ENCODE data around the gene RING1. TPM values are rescaled to one million over a fixed set of nuclear protein-coding genes. Genes with fewer than 3 reads are reported as not detected.
A peak's percentile ranks its signal among the peaks of the same experiment; 100 is the strongest.

RING1 gene
- total RNA-seq, result 42.8 to 49.7 TPM (median 44.5 TPM) in 3 replicates
- long read RNA-seq, partial matches to known transcripts, result 8 of 10 reads
- long read RNA-seq, other reads (novel, unspliced or antisense), result 1 of 10 reads

DNA sequence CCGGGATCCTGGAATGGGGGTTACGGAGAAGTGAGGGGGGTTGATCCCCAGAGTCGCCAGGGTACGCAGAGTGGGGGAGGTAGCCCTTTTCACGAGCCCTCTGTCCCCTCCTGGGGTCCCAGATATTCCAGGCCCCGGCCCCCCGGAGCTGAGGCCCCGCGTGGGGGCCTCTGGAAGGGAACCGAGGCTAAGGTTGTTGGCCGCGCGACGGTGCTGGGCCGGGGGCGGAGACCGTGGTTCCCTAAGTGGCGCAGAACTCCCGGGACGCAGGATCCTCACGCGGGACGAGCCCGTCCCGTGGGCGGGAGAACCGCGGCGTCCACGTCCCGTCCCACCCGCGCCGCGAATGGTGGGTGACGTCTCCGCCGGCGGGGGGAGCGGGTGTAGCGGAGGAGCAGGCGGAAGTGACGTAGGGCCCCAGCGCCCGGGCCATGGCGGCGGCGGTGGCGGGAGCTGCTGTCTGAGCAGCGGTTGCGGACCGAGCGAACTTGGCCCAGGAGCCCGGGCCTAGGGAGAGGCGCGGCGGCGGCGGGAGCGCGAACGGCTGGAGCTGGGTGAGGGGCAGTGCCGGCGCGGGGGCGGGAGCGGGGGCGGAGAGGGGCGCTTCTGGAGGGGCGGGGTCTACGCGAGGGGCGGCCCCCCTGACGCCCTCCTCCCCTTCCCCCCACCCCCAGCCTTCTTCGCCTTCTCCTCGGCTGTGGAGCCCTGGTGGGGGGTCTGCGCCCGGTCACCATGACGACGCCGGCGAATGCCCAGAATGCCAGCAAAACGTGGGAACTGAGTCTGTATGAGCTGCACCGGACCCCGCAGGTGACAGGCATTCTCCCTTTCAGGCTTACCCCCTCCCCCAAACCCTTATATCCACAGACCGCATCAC, at the start of gene RING1:
Gene RING1, plus strand, starts transcription at position 410 of the 877 bp plus-strand sequence. Its CDS starts 323 bp downstream, at position 733.
- Mint-ChIP-seq H3K27ac (ENCODE audit: unreplicated experiment) (peak within 1 kb of the TSS; percentile 98), H3K4me3 (ENCODE audit: unreplicated experiment) (peak within 1 kb of the TSS; percentile 96), H3K27me3 (ENCODE audit: low read depth) (no peaks in the 10 kb centered on the region), H3K4me1 (ENCODE audit: low read depth) (peaks cover 63% of the 10 kb centered on the region), H3K9me3 (ENCODE audit: low read depth) (no peaks in the 10 kb centered on the region), H3K36me3 (ENCODE audit: low read depth) (peaks cover 13% of the 10 kb centered on the region)
- TF ChIP-seq, protein P1, sequence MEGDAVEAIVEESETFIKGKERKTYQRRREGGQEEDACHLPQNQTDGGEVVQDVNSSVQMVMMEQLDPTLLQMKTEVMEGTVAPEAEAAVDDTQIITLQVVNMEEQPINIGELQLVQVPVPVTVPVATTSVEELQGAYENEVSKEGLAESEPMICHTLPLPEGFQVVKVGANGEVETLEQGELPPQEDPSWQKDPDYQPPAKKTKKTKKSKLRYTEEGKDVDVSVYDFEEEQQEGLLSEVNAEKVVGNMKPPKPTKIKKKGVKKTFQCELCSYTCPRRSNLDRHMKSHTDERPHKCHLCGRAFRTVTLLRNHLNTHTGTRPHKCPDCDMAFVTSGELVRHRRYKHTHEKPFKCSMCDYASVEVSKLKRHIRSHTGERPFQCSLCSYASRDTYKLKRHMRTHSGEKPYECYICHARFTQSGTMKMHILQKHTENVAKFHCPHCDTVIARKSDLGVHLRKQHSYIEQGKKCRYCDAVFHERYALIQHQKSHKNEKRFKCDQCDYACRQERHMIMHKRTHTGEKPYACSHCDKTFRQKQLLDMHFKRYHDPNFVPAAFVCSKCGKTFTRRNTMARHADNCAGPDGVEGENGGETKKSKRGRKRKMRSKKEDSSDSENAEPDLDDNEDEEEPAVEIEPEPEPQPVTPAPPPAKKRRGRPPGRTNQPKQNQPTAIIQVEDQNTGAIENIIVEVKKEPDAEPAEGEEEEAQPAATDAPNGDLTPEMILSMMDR (IDR thresholded peaks at IDR 0.05), result no peak
- no peak for DNase-seq (ENCODE audit: low spot score)

DNA sequence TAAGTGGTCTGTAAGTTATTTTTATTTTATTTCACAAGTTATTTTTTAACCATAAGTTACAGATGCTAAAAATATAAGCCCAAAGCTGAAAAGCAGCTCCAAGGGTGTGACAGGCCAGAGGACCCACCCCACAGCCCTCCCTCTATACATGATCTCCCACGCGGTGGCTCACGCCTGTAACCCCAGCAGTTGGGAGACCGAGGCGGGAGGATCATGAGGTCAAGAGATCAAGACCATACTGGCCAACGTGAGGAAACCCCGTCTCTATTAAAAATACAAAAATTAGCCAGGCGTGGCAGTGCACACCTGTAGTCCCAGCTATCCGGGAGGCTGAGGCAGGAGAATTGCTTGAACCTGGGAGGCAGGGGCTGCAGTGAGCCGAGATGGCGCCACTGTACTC, 48.2 kb upstream of the RING1 start:
- H3K4me3 Mint-ChIP-seq (ENCODE audit: unreplicated experiment), result no peak overlapping the region
- H3K27ac Mint-ChIP-seq (ENCODE audit: unreplicated experiment), result no peak overlapping the region
- no peaks in the 10 kb centered on the region for H3K9me3 Mint-ChIP-seq (ENCODE audit: low read depth)
- no peak for DNase-seq (ENCODE audit: low spot score)
- H3K36me3 Mint-ChIP-seq (ENCODE audit: low read depth), result no peaks in the 10 kb centered on the region
- peaks cover 2% of the 10 kb centered on the region for H3K27me3 Mint-ChIP-seq (ENCODE audit: low read depth)
- peaks cover 16% of the 10 kb centered on the region for H3K4me1 Mint-ChIP-seq (ENCODE audit: low read depth)
- TF ChIP-seq, protein P1 (IDR thresholded peaks at IDR 0.05), result no peak

DNA sequence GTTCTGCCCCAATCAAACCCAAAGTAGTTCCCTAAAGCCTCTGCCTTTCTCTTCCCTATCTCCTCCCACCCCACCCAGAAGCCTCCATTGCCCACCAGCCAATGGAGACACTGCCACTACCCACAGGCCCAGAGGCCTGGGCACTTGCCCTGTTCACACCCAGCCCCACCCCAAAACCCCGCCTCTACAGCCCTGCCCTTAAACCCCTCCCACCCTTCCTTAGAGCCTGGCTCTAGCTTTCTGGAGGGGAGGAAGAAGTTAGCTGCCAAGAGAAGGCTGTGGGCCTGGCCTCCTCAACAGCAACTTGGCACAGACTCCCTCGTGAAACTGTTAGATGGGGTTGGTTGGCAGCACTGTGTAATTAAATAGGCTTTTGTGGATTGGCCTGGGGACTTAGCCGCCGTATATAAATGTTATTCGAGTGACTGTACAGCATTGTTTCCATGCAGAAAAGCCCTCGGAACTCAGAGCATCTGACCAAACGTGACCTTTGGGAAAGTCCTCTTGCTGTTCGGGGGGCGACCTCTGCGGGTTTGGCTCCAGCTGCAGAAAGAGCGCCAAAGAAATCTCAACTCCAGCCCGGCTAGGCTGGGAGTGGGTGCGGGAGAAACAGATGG, 47.5 kb upstream of the RING1 start:
- no peak for DNase-seq (ENCODE audit: low spot score)
- H3K36me3 Mint-ChIP-seq (ENCODE audit: low read depth), result no peaks in the 10 kb centered on the region
- H3K9me3 Mint-ChIP-seq (ENCODE audit: low read depth), result no peaks in the 10 kb centered on the region
- peaks cover 2% of the 10 kb centered on the region for H3K27me3 Mint-ChIP-seq (ENCODE audit: low read depth)
- peaks cover 16% of the 10 kb centered on the region for H3K4me1 Mint-ChIP-seq (ENCODE audit: low read depth)
- TF ChIP-seq, protein P1 (IDR thresholded peaks at IDR 0.05), result no peak
- H3K27ac Mint-ChIP-seq (ENCODE audit: unreplicated experiment), result peak overlapping the region; percentile 87
- H3K4me3 Mint-ChIP-seq (ENCODE audit: unreplicated experiment), result peak overlapping the region; percentile 78

DNA sequence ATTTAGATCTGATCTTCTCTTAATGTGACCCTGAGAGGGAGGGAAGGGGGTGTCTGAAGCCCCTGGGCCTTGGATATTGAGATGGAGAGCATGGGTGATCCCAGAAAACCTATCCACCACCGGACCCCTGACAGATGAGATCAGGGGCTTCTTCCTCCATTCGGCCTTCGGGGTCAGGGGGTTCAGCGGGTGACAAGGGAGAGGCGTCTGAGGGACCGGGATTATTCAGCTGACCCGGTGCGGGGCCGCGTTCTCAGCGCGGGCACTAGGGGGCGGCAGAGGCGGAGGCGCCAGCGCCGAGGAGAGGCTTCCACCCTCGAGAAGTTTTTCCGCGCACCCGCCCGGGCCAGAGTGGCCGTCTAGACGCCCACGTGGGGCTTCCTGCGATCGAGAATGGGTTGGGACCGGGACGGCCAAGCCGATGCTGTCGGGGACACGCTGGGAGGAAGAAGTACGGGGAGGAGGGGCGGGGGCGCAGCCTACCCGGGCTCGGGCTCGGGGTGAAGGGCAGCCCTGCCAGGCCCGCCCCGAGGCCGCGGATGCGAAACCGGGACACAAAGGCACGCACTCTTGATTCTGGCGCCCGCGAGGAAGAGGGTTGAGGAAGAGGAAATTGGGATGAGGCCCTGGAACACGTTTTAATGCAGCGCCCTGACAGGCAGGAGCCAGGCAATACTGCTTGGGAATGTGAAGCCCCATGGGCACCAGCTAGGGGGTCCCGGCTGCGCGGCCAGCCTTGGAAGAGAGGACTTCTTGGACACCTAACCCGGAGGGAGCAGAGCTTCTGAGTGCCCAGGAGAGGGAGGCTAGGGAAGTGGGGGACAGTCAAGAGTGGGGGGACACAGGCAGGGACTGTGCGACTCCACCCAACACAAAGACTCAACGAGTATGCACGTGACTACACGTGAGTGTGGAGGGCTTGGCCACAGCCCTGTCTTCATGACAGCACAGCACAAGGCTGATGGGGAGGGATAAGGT, 46.7 kb upstream of the RING1 start:
- H3K27me3 Mint-ChIP-seq (ENCODE audit: low read depth), result peaks cover 2% of the 10 kb centered on the region
- H3K36me3 Mint-ChIP-seq (ENCODE audit: low read depth), result no peaks in the 10 kb centered on the region
- H3K4me1 Mint-ChIP-seq (ENCODE audit: low read depth), result peaks cover 16% of the 10 kb centered on the region
- peak overlapping the region; percentile 87 for H3K27ac Mint-ChIP-seq (ENCODE audit: unreplicated experiment)
- H3K9me3 Mint-ChIP-seq (ENCODE audit: low read depth), result no peaks in the 10 kb centered on the region
- TF ChIP-seq, protein P1 (IDR thresholded peaks at IDR 0.05), result peak; percentile 98
- H3K4me3 Mint-ChIP-seq (ENCODE audit: unreplicated experiment), result peak overlapping the region; percentile 78
- DNase-seq (ENCODE audit: low spot score), result peak; percentile 94
